Caco-2 (cell line): ENCODE results near the gene FAM170B. TPM values are rescaled to one million over a fixed set of nuclear protein-coding genes. Genes with fewer than 3 reads are reported as not detected.

ENCODE experiments used
- BruUV-seq: library from RNA; stranded (reverse); fragments of 400-500 nt; replicated peaks from 2 replicates; lab custom pipeline; 2021; lab: Mats Ljungman, UMichigan
- CTCF ChIA-PET: fragments of 300-600 bp; sonication (Branson Sonifier 250); formaldehyde crosslinking; loops from one replicate; lab custom pipeline; 2022; ENCODE audit warnings: antibody characterized with exemption; lab: Charles Lee
- POLR2A ChIA-PET: fragments of 300-600 bp; sonication (Branson Sonifier 250); formaldehyde crosslinking; loops from one replicate; lab custom pipeline; 2022; ENCODE audit warnings: antibody characterized with exemption; lab: Charles Lee
- DNase-seq, 2 experiments: peaks; one replicate each; pipeline versions ENCODE4 v3.0.0 to v3.0.0-alpha.2; 2020 to 2022
- H3K27me3 ChIP-seq: replicated peaks from 2 replicates; pipeline ENCODE4 v1.6.0; 2011; ENCODE audit warnings: low read length; ENCODE audit not compliant: control insufficient read depth, insufficient read depth
- H3K36me3 ChIP-seq: 2 replicates; pipeline ENCODE4 v1.5.1; 2011; ENCODE audit warnings: low read length; ENCODE audit not compliant: control insufficient read depth, insufficient read depth
- H3K4me1 ChIP-seq: fragments of 250-450 bp; sonication (Bioruptor Pico); 2 replicates; pipeline ENCODE4 v1.5.1; 2020; ENCODE audit warnings: mild to moderate bottlenecking
- H3K4me3 ChIP-seq: 2 replicates; pipeline ENCODE4 v1.5.1; 2011; ENCODE audit warnings: low read depth, mild to moderate bottlenecking, control low read depth, low read length
- H3K9me3 ChIP-seq: fragments of 250-450 bp; sonication (Bioruptor Pico); 2 replicates; pipeline ENCODE4 v1.5.1; 2020; ENCODE audit warnings: mild to moderate bottlenecking, moderate library complexity
- H3K27ac Mint-ChIP-seq: one replicate; pipeline ENCODE4 v1.8.0; 2022; ENCODE audit warnings: mixed read lengths; ENCODE audit not compliant: unreplicated experiment
- H3K27me3 Mint-ChIP-seq: one replicate; pipeline ENCODE4 v1.8.0; 2022; ENCODE audit warnings: mixed read lengths; ENCODE audit not compliant: insufficient read depth, unreplicated experiment
- H3K36me3 Mint-ChIP-seq: one replicate; pipeline ENCODE4 v1.8.0; 2022; ENCODE audit warnings: mild to moderate bottlenecking, mixed read lengths; ENCODE audit not compliant: insufficient read depth, unreplicated experiment
- H3K4me1 Mint-ChIP-seq: one replicate; pipeline ENCODE4 v1.8.0; 2022; ENCODE audit warnings: low read depth, mixed read lengths; ENCODE audit not compliant: unreplicated experiment
- H3K4me3 Mint-ChIP-seq: one replicate; pipeline ENCODE4 v1.8.0; 2022; ENCODE audit warnings: mild to moderate bottlenecking, moderate library complexity, mixed read lengths; ENCODE audit not compliant: unreplicated experiment
- H3K9me3 Mint-ChIP-seq: one replicate; pipeline ENCODE4 v1.8.0; 2022; ENCODE audit warnings: mixed read lengths; ENCODE audit not compliant: unreplicated experiment
- CTCF ChIP-seq, 2 experiments: fragments of 200-600 bp in 1 of 2; IDR thresholded peaks; 1 replicate in 1 of 2; 2 replicates in 1 of 2; pipeline versions ENCODE4 v1.5.1 to v1.8.0; 2011 to 2022; ENCODE audit warnings: antibody characterized with exemption in 1 of 2, control low read depth in 1 of 2, inconsistent platforms in 1 of 2, low read depth in 1 of 2, low read length in 1 of 2, mild to moderate bottlenecking in 1 of 2, moderate library complexity in 1 of 2; ENCODE audit not compliant: insufficient read depth in 1 of 2, severe bottlenecking in 1 of 2, unreplicated experiment in 1 of 2
- intact Hi-C: fragments of 100-400 bp; cut with micrococcal nuclease; formaldehyde crosslinking; loops from one replicate; pipeline ENCODE4 v1.10.0; 2022; ENCODE audit not compliant: unreplicated experiment
- total RNA-seq: library from RNA; stranded (reverse); gene quantifications from 2 replicates; pipeline ENCODE4 v1.2.3, GENCODE V29; 2022

FAM170B gene
- total RNA-seq, 1 experiment from 2014 or later = not detected

GRCh38 chr10:49172061-49172776 is 38.4 kb upstream of the FAM170B start:
- no peak overlapping the region for H3K4me3 ChIP-seq
- Mint-ChIP-seq H3K27me3 (peaks cover 5% of the 10 kb centered on the region), H3K4me3 (no peak overlapping the region), H3K27ac (no peak overlapping the region), H3K9me3 (no peaks in the 10 kb centered on the region), H3K36me3 (no peaks in the 10 kb centered on the region), H3K4me1 (peaks cover 10% of the 10 kb centered on the region)
- TF ChIP-seq CTCF (IDR thresholded peaks at IDR 0.05; ENCODE audit: insufficient read depth in 1 of 2, low read depth in 1 of 2, low read length in 1 of 2, severe bottlenecking in 1 of 2, unreplicated experiment in 1 of 2) = no peak
- ChIA-PET CTCF (no interaction called here), POLR2A (no interaction called here)
- no peaks in the 10 kb centered on the region for H3K27me3 ChIP-seq
- H3K4me1 ChIP-seq = peaks cover 13% of the 10 kb centered on the region
- no TSS peak for BruUV-seq
- H3K9me3 ChIP-seq = no peaks in the 10 kb centered on the region
- DNase-seq = no peak
- intact Hi-C loops = no loop called here
- H3K36me3 ChIP-seq = no peaks in the 10 kb centered on the region

GRCh38 chr10:49171326-49172060 is 37.7 kb upstream of the FAM170B start:
- CTCF ChIA-PET = no interaction called here
- no peak overlapping the region for H3K4me3 Mint-ChIP-seq
- H3K9me3 Mint-ChIP-seq = no peaks in the 10 kb centered on the region
- peaks cover 6% of the 10 kb centered on the region for H3K27me3 Mint-ChIP-seq
- H3K4me1 ChIP-seq = peaks cover 13% of the 10 kb centered on the region
- DNase-seq = no peak
- no peaks in the 10 kb centered on the region for H3K36me3 Mint-ChIP-seq
- intact Hi-C loops = no loop called here
- no peak for TF ChIP-seq CTCF (IDR thresholded peaks at IDR 0.05; ENCODE audit: insufficient read depth in 1 of 2, low read depth in 1 of 2, low read length in 1 of 2, severe bottlenecking in 1 of 2, unreplicated experiment in 1 of 2)
- H3K4me1 Mint-ChIP-seq = peaks cover 10% of the 10 kb centered on the region
- POLR2A ChIA-PET = no interaction called here
- no peaks in the 10 kb centered on the region for H3K27me3 ChIP-seq
- no peaks in the 10 kb centered on the region for H3K36me3 ChIP-seq
- no peak overlapping the region for H3K4me3 ChIP-seq
- no peaks in the 10 kb centered on the region for H3K9me3 ChIP-seq
- H3K27ac Mint-ChIP-seq = no peak overlapping the region
- no TSS peak for BruUV-seq

- ChIA-PET CTCF (interaction anchor here (0.5 kb wide), 1 partner anchor 37 kb away, joined by 3 read pairs; no protein-coding TSS in a partner anchor), POLR2A (no interaction called here)
- TF ChIP-seq CTCF (IDR thresholded peaks at IDR 0.05; ENCODE audit: insufficient read depth in 1 of 2, low read depth in 1 of 2, low read length in 1 of 2, severe bottlenecking in 1 of 2, unreplicated experiment in 1 of 2) = no peak
- Mint-ChIP-seq H3K9me3 (no peaks in the 10 kb centered on the region), H3K4me1 (peaks cover 10% of the 10 kb centered on the region), H3K27ac (no peak overlapping the region), H3K36me3 (no peaks in the 10 kb centered on the region), H3K4me3 (no peak overlapping the region), H3K27me3 (peaks cover 8% of the 10 kb centered on the region)
- intact Hi-C loops = no loop called here
- H3K4me1 ChIP-seq = peaks cover 13% of the 10 kb centered on the region
- H3K36me3 ChIP-seq = no peaks in the 10 kb centered on the region
- H3K27me3 ChIP-seq = no peaks in the 10 kb centered on the region
- DNase-seq = no peak
- no peak overlapping the region for H3K4me3 ChIP-seq
- no peaks in the 10 kb centered on the region for H3K9me3 ChIP-seq
- no TSS peak for BruUV-seq
These were observed 37.0 kb upstream of the FAM170B start for GRCh38 chr10:49170632-49171325.
